ENCODE results near the gene RPL35.

DNA sequence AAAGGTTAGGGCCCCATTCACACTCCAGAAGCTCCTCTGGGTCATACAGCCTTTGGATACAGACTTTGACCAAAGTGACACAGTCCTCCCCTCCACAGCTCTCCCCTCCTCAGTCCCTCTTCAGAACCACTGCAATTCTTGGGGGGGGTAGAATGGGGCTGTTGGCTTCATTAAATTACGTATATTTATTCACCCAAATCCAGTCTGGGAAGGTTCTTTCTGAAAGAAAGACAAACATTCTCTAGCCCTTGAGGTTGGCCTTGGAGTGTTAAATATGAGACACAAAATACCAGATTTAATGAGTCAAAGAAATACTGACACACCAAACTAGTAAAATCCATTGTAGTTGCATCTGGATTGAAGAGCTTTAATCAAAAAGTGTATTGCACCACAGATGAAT is 16.3 kb upstream of the RPL35 start:
- TF ChIP-seq EZH2 (IDR thresholded peaks at IDR 0.05) (no peak), POLR2AphosphoS5 (IDR thresholded peaks at IDR 0.05; ENCODE audit: borderline replicate concordance, low read depth, low read length) (no peak)
